GM18520 (cell line): Measurements from ENCODE around the gene WRAP73.

ENCODE experiments used
- ATAC-seq: cut with Tn5 transposase; IDR thresholded peaks from one replicate; pipeline ENCODE4 v1.9.1; 2021; ENCODE audit not compliant: unreplicated experiment

The WRAP73 gene

GRCh38 chr1:3681898-3682806 lies 32.2 kb upstream of the WRAP73 start:
- ATAC-seq = no peak

GRCh38 chr1:3681231-3681897 lies 31.5 kb upstream of the WRAP73 start:
- ATAC-seq = no peak

GRCh38 chr1:3680488-3681230 lies 30.8 kb upstream of the WRAP73 start:
- ATAC-seq = no peak

GRCh38 chr1:3679799-3680453 lies 30.0 kb upstream of the WRAP73 start:
- ATAC-seq = no peak

GRCh38 chr1:3679098-3679555 lies 29.2 kb upstream of the WRAP73 start:
- no peak for ATAC-seq

- ATAC-seq = no peak
Measured at GRCh38 chr1:3678361-3679097, 28.6 kb upstream of the WRAP73 start.

GRCh38 chr1:3677484-3677883 lies 27.6 kb upstream of the WRAP73 start:
- ATAC-seq = no peak

- ATAC-seq = peak; percentile 31
Measured at GRCh38 chr1:3676581-3677470, 26.9 kb upstream of the WRAP73 start.

- no peak for ATAC-seq
Measured at GRCh38 chr1:3675436-3675835, 25.5 kb upstream of the WRAP73 start.

- no peak for ATAC-seq
Measured at GRCh38 chr1:3674100-3675094, 24.5 kb upstream of the WRAP73 start.

GRCh38 chr1:3673381-3674099 lies 23.6 kb upstream of the WRAP73 start:
- ATAC-seq = no peak

- no peak for ATAC-seq
Measured at GRCh38 chr1:3672971-3673361, 23.1 kb upstream of the WRAP73 start.

GRCh38 chr1:3672231-3672970 lies 22.5 kb upstream of the WRAP73 start:
- ATAC-seq = no peak

- no peak for ATAC-seq
Measured at GRCh38 chr1:3671371-3672180, 21.7 kb upstream of the WRAP73 start.

- no peak for ATAC-seq
Measured at GRCh38 chr1:3670823-3671265, 20.9 kb upstream of the WRAP73 start.

GRCh38 chr1:3669971-3670431 lies 20.1 kb upstream of the WRAP73 start:
- no peak for ATAC-seq
